ENCODE data around the gene BANF2.

DNA sequence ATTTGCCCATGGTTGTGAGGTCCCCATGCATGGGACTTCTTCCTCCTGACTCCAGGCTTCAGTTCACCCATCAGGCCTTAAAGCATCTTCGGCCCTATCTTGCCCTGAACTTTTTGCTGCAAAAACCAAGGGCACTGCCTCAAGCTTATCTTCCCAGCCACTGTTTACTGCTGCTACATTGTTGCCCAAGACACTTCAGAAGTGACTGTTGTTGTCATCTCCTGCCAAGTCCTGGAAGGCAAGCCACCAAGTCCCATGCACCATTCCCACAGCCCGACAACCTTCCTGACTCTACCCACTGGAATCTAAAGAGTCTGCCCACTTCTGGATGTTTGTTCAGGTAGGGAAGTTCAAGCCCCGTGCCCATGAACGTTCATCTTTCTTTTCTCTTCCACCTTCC lies 12.4 kb downstream of the BANF2 start:
- TF ChIP-seq CTCF (IDR thresholded peaks at IDR 0.05) (no peak), POLR2A (IDR thresholded peaks at IDR 0.05) (no peak)

All from testis (tissue), 2 donors.